Ishikawa (cell line): ENCODE data around the gene EYA4.

Source experiments
- CEBPB ChIP-seq: IDR thresholded peaks from 2 replicates; pipeline ENCODE4 v1.6.1; 2012
- CREB1 ChIP-seq: IDR thresholded peaks from 2 replicates; pipeline ENCODE4 v1.6.1; 2012; ENCODE audit warnings: low read depth
- EGR1 ChIP-seq: IDR thresholded peaks from 2 replicates; pipeline ENCODE4 v1.6.1; 2012
- EP300 ChIP-seq: IDR thresholded peaks from 2 replicates; pipeline ENCODE4 v1.6.1; 2012; ENCODE audit warnings: borderline replicate concordance
- FOXM1 ChIP-seq: IDR thresholded peaks from 2 replicates; pipeline ENCODE4 v1.6.1; 2012; ENCODE audit warnings: low read depth, borderline replicate concordance
- MAX ChIP-seq: IDR thresholded peaks from 2 replicates; pipeline ENCODE4 v1.6.1; 2012
- NFIC ChIP-seq: IDR thresholded peaks from 2 replicates; pipeline ENCODE4 v1.6.1; 2012
- RAD21 ChIP-seq: IDR thresholded peaks from 2 replicates; pipeline ENCODE4 v1.6.1; 2012; ENCODE audit warnings: low read depth
- REST ChIP-seq: IDR thresholded peaks from 2 replicates; pipeline ENCODE4 v1.6.1; 2012; ENCODE audit warnings: low read depth, mild to moderate bottlenecking
- TAF1 ChIP-seq: IDR thresholded peaks from 2 replicates; pipeline ENCODE4 v1.6.1; 2012; ENCODE audit warnings: low read depth, mild to moderate bottlenecking
- TCF12 ChIP-seq: IDR thresholded peaks from 2 replicates; pipeline ENCODE4 v1.6.1; 2012; ENCODE audit warnings: low read depth
- TEAD4 ChIP-seq: IDR thresholded peaks from 2 replicates; pipeline ENCODE4 v1.6.1; 2012
- USF1 ChIP-seq: IDR thresholded peaks from 2 replicates; pipeline ENCODE4 v1.6.1; 2012
- YY1 ChIP-seq: IDR thresholded peaks from 2 replicates; pipeline ENCODE4 v1.6.1; 2012; ENCODE audit warnings: low read depth
- ZBTB7A ChIP-seq: IDR thresholded peaks from 2 replicates; pipeline ENCODE4 v1.6.1; 2012; ENCODE audit warnings: low read depth

EYA4 gene

GRCh38 chr6:133528566-133528965 is 287.4 kb downstream of the EYA4 start:
- TF ChIP-seq REST (no peak), MAX (no peak), TEAD4 (no peak), USF1 (no peak), TCF12 (no peak), RAD21 (no peak), CREB1 (no peak), FOXM1 (no peak)

GRCh38 chr6:133532908-133533307 is 291.8 kb downstream of the EYA4 start:
- no peak for TF ChIP-seq USF1
- TF ChIP-seq MAX, result no peak
- TF ChIP-seq NFIC, result no peak
- TF ChIP-seq YY1, result no peak
- no peak for TF ChIP-seq TAF1
- TF ChIP-seq EP300, result no peak
- TF ChIP-seq TEAD4, result no peak
- no peak for TF ChIP-seq CEBPB
- no peak for TF ChIP-seq RAD21
- no peak for TF ChIP-seq ZBTB7A
- no peak for TF ChIP-seq EGR1
- TF ChIP-seq TCF12, result no peak
- TF ChIP-seq CREB1, result no peak
- TF ChIP-seq FOXM1, result no peak

GRCh38 chr6:133539502-133540259 is 298.5 kb downstream of the EYA4 start:
- TF ChIP-seq CREB1, result no peak
- no peak for TF ChIP-seq FOXM1
- no peak for TF ChIP-seq ZBTB7A
- no peak for TF ChIP-seq YY1
- TF ChIP-seq EGR1, result no peak
- no peak for TF ChIP-seq TAF1
- TF ChIP-seq USF1, result no peak
- no peak for TF ChIP-seq MAX
- no peak for TF ChIP-seq CEBPB
- no peak for TF ChIP-seq RAD21
- TF ChIP-seq TCF12, result no peak
- no peak for TF ChIP-seq REST
- TF ChIP-seq EP300, result no peak
- no peak for TF ChIP-seq TEAD4
- TF ChIP-seq NFIC, result no peak

GRCh38 chr6:133540361-133540760 is 299.2 kb downstream of the EYA4 start:
- TF ChIP-seq CEBPB (no peak), TAF1 (no peak), REST (no peak)
